CD4-positive, alpha-beta memory T cell (primary cell): ENCODE data around the gene RAB1A. TPM values are rescaled to one million over a fixed set of nuclear protein-coding genes. Genes with fewer than 3 reads are reported as not detected.

Source experiments
- CTCF ChIA-PET: fragments of 350-600 bp; sonication (Branson Sonifier 250); formaldehyde crosslinking; loops from one replicate; lab custom pipeline; 2021; ENCODE audit warnings: inconsistent platforms; ENCODE audit not compliant: partially characterized antibody; lab: Charles Lee
- POLR2A ChIA-PET: fragments of 350-600 bp; sonication (Branson Sonifier 250); formaldehyde crosslinking; loops from one replicate; lab custom pipeline; 2021; ENCODE audit not compliant: partially characterized antibody; lab: Charles Lee
- DNase-seq, 5 donors: peaks; one replicate each; pipeline versions ENCODE4 v3.0.0 to v3.0.0-alpha.2; 2020 to 2022; ENCODE audit warnings: mixed read lengths in 1 of 5
- H3K27ac ChIP-seq: one replicate; pipeline ENCODE4 v1.7.0; 2013; ENCODE audit warnings: low read depth, low read length
- H3K27me3 ChIP-seq: 2 replicates; pipeline ENCODE4 v1.7.0; 2013; ENCODE audit warnings: mild to moderate bottlenecking, low read length, moderate library complexity; ENCODE audit not compliant: insufficient read depth
- H3K36me3 ChIP-seq: 2 replicates; pipeline ENCODE4 v1.7.0; 2013; ENCODE audit warnings: mild to moderate bottlenecking, low read length, moderate library complexity; ENCODE audit not compliant: insufficient read depth
- H3K4me1 ChIP-seq: 2 replicates; pipeline ENCODE4 v1.7.0; 2013; ENCODE audit warnings: mild to moderate bottlenecking, low read length, moderate library complexity; ENCODE audit not compliant: insufficient read depth
- H3K4me3 ChIP-seq, 2 donors: one replicate each; pipeline ENCODE4 v1.7.0; 2013; ENCODE audit warnings: low read length in 2 of 2, mild to moderate bottlenecking in 1 of 2
- H3K9me3 ChIP-seq, 2 donors: one replicate each; pipeline ENCODE4 v1.7.0; 2013; ENCODE audit warnings: low read length in 2 of 2, control low read depth in 1 of 2; ENCODE audit not compliant: control insufficient read depth in 1 of 2
- H3K27ac Mint-ChIP-seq, 7 donors: one replicate each; pipeline ENCODE4 v1.8.0; 2020 to 2021; ENCODE audit warnings: mixed read lengths in 7 of 7, mild to moderate bottlenecking in 6 of 7, inconsistent platforms in 3 of 7, moderate library complexity in 3 of 7
- H3K27me3 Mint-ChIP-seq, 2 donors: one replicate each; pipeline ENCODE4 v1.8.0; 2020 to 2021; ENCODE audit warnings: mixed read lengths in 2 of 2
- H3K36me3 Mint-ChIP-seq, 2 donors: one replicate each; pipeline ENCODE4 v1.8.0; 2020 to 2021; ENCODE audit warnings: mixed read lengths in 2 of 2, inconsistent platforms in 1 of 2, mild to moderate bottlenecking in 1 of 2
- H3K4me1 Mint-ChIP-seq, 4 donors: one replicate each; pipeline ENCODE4 v1.8.0; 2020 to 2021; ENCODE audit warnings: mixed read lengths in 4 of 4, mild to moderate bottlenecking in 1 of 4
- H3K4me3 Mint-ChIP-seq, 8 donors: one replicate each; pipeline ENCODE4 v1.8.0; 2020 to 2021; ENCODE audit warnings: mixed read lengths in 8 of 8, mild to moderate bottlenecking in 7 of 8, moderate library complexity in 6 of 8, inconsistent platforms in 3 of 8
- H3K9me3 Mint-ChIP-seq, 8 donors: one replicate each; pipeline ENCODE4 v1.8.0; 2020 to 2021; ENCODE audit warnings: mixed read lengths in 8 of 8, mild to moderate bottlenecking in 5 of 8, inconsistent platforms in 3 of 8, moderate library complexity in 1 of 8
- intact Hi-C: fragments of 100-400 bp; cut with micrococcal nuclease; formaldehyde crosslinking; loops from one replicate; pipeline ENCODE4 v1.15.1; 2023
- polyA plus RNA-seq, 2 donors: library from polyadenylated mRNA; unstranded; fragments of 300-500 nt; fragmentation: Illumina TruSeq; gene quantifications; one replicate each; pipeline ENCODE4 v1.2.3, GENCODE V29; 2021
- total RNA-seq, 2 experiments: library from RNA; stranded (reverse); gene quantifications; one replicate each; pipeline ENCODE4 v1.2.3, GENCODE V29; 2021

The RAB1A gene
- total and polyA plus RNA-seq, 4 experiments from 2014 or later = 53.2 to 81.6 (median 55.9) TPM

DNA sequence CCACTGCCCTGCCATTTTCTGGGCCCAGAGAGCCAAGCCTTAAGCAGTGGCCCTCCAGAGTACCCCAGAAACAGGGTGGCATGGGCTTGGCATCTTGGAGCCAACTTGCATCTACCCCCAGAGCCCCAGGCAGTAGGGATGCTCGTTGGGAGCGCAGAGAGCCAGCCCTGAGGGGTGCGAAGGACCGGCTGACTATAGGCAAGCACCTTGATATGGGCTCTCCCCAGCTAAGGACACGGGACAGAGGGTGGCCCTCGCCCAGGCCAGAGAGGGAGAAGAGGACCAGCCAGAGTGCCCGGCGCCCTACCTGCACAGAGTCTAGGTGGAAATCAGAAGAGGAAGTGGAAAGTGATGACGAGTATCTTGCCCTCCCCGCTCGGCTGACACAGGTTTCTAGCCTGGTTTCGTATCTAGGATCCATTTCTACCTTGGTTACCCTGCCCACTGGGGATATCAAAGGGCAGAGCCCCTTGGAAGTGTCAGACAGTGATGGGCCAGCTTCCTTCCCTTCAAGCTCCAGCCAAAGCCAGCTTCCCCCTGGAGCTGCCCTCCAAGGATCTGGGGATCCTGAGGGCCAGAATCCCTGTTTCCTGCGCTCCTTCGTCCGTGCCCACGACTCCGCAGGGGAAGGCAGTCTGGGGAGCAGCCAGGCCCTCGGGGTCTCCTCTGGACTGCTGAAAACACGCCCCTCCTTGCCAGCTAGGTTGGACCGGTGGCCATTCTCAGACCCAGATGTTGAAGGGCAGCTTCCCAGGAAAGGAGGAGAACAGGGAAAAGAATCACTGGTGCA is 57.5 kb downstream of the RAB1A start:
- H3K36me3 ChIP-seq = peaks cover 33% of the 10 kb centered on the region
- no peaks in the 10 kb centered on the region for H3K27me3 Mint-ChIP-seq

DNA sequence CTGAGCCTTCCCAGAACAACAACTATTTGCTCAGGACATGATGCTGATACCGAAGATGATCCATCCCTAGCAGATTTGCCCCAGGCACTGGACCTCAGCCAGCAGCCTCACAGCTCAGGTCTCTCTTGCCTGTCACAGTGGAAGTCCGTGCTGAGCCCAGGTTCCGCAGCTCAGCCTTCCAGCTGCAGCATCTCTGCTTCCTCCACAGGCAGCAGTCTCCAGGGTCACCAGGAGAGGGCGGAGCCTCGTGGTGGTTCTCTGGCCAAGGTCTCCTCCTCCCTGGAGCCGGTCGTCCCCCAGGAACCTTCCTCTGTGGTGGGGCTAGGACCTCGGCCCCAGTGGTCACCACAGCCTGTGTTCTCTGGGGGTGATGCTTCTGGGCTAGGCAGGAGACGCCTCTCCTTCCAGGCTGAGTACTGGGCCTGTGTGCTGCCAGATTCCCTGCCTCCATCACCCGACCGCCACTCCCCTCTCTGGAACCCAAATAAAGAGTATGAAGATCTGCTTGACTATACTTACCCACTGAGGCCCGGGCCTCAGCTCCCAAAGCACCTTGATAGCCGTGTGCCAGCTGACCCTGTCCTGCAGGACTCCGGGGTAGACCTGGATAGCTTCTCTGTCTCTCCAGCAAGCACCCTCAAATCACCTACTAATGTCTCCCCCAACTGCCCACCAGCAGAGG is 58.3 kb downstream of the RAB1A start:
- Histone ChIP-seq H3K36me3 (peaks cover 31% of the 10 kb centered on the region), H3K27ac (no peak overlapping the region), H3K4me1 (peaks cover 19% of the 10 kb centered on the region), H3K27me3 (no peaks in the 10 kb centered on the region), H3K9me3 (no peaks in the 10 kb centered on the region), H3K4me3 (no peak overlapping the region)
- Mint-ChIP-seq H3K4me3 (no peak overlapping the region), H3K9me3 (peaks cover 0 to 3% (median 0%) of the 10 kb centered on the region in 8 donors), H3K36me3 (peaks cover 9 to 57% of the 10 kb centered on the region in 2 donors), H3K27me3 (no peaks in the 10 kb centered on the region), H3K4me1 (peaks cover 5 to 31% (median 22%) of the 10 kb centered on the region in 4 donors), H3K27ac (peak overlapping the region in 4 of 7 donors; percentile 21 to 44 (median 38))
- DNase-seq = no peak
- CTCF ChIA-PET = interaction anchor here (11.0 kb wide), 1 partner anchor 16 kb away, joined by 65 read pairs; the partner anchor contains the start of gene CEP68
- POLR2A ChIA-PET = interaction anchor here (1.1 to 1.8 kb wide), 2 partner anchors 9 to 58 kb away, joined by 3 to 7 read pairs; partner anchors contain the start of gene RAB1A
- intact Hi-C loops = no loop called here

More for the DNA sequence above, 57.5 kb downstream of the RAB1A start:
- H3K9me3 Mint-ChIP-seq = peaks cover 0 to 3% (median 0%) of the 10 kb centered on the region in 8 donors
- no peak overlapping the region for H3K27ac ChIP-seq
- DNase-seq = no peak
- intact Hi-C loops = no loop called here
- ChIA-PET POLR2A (interaction anchor here (0.5 to 1.8 kb wide), 3 partner anchors 17 to 57 kb away, joined by 3 to 7 read pairs (median 3); partner anchors contain the start of gene RAB1A), CTCF (interaction anchor here (1.0 to 11.0 kb wide), 5 partner anchors 7 to 154 kb away, joined by 3 to 65 read pairs (median 4); partner anchors contain the start of gene CEP68)
- peaks cover 14% of the 10 kb centered on the region for H3K4me1 ChIP-seq
- no peaks in the 10 kb centered on the region for H3K9me3 ChIP-seq
- peaks cover 9 to 60% of the 10 kb centered on the region in 2 donors for H3K36me3 Mint-ChIP-seq
- H3K27ac Mint-ChIP-seq = peak overlapping the region in 6 of 7 donors; percentile 4 to 81 (median 27)
- H3K4me1 Mint-ChIP-seq = peaks cover 5 to 24% (median 17%) of the 10 kb centered on the region in 4 donors
- no peak overlapping the region for H3K4me3 ChIP-seq
- H3K4me3 Mint-ChIP-seq = no peak overlapping the region
- no peaks in the 10 kb centered on the region for H3K27me3 ChIP-seq

DNA sequence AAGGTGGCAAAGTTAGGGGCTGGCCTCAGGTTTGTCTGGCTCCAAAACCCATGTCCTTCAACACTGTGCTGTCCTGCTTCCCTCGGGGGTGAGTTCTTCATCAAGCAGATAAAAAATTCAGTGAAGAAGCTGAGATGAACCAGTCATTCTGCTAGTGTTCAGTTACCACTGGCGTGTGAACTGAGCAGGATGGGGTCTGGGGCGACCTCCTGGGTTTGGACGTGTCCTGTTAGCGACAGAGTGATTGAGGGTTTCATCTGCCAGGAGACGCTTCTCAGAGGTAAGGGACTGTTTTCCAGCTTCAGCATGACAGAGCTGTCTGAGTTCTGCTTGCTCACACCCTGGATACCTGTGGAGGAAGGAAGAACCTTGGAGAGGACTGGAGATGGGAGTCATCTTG is 59.0 kb downstream of the RAB1A start:
- Histone ChIP-seq H3K9me3 (no peaks in the 10 kb centered on the region), H3K27me3 (no peaks in the 10 kb centered on the region), H3K36me3 (peaks cover 31% of the 10 kb centered on the region), H3K4me3 (no peak overlapping the region), H3K27ac (no peak overlapping the region), H3K4me1 (peaks cover 15% of the 10 kb centered on the region)
- Mint-ChIP-seq H3K27ac (peak overlapping the region in 4 of 7 donors; percentile 17 to 73 (median 40)), H3K4me3 (no peak overlapping the region), H3K27me3 (no peaks in the 10 kb centered on the region), H3K9me3 (peaks cover 0 to 2% (median 0%) of the 10 kb centered on the region in 8 donors), H3K36me3 (peaks cover 9 to 51% of the 10 kb centered on the region in 2 donors), H3K4me1 (peaks cover 5 to 33% (median 21%) of the 10 kb centered on the region in 4 donors)
- ChIA-PET CTCF (interaction anchor here (11.0 kb wide), 1 partner anchor 15 kb away, joined by 65 read pairs; the partner anchor contains the start of gene CEP68), POLR2A (interaction anchor here (1.0 to 1.1 kb wide), 2 partner anchors 8 to 15 kb away, joined by 3 read pairs; partner anchors contain the start of gene CEP68)
- intact Hi-C loops = no loop called here
- DNase-seq = no peak

DNA sequence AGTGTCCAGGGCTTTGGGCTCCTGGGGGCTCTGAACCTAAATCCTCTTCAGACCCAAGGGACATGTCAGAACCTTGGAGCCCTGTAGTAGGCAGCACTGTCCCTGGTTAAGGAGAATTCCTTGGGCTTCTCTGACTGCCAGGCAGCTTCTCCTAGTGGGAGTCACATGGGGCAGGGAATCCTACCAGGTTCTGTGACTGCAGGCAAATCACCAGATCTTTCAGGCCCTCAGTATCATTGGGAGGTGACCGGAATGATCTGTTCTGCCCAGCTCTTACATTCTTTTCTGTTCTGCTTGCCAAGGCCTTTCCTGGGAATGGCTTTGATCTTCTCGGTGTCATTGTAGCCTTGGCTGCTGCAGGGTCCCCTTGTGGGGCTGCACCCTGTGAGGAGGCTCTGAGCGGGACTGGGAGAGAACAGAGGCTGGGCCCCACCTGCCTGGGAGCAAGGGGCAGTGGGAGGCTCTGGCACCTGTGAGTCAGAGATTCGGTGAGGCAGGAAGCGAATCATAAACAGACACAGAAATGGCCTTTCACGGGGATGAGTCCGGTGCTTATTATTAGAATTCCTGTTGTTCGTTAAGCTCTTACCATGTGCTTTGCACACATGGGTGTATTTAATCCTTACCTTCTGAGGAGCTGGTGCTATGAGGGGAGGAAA is 59.6 kb downstream of the RAB1A start:
- Histone ChIP-seq H3K27ac (no peak overlapping the region), H3K4me3 (no peak overlapping the region), H3K9me3 (no peaks in the 10 kb centered on the region), H3K36me3 (peaks cover 31% of the 10 kb centered on the region), H3K4me1 (peaks cover 17% of the 10 kb centered on the region), H3K27me3 (no peaks in the 10 kb centered on the region)
- no peak for DNase-seq
- peak overlapping the region in 6 of 7 donors; percentile 4 to 81 (median 64) for H3K27ac Mint-ChIP-seq
- ChIA-PET CTCF (interaction anchor here (11.0 kb wide), 1 partner anchor 14 kb away, joined by 65 read pairs; the partner anchor contains the start of gene CEP68), POLR2A (interaction anchor here (1.0 to 1.1 kb wide), 2 partner anchors 8 to 14 kb away, joined by 3 read pairs; partner anchors contain the start of gene CEP68)
- no peaks in the 10 kb centered on the region for H3K27me3 Mint-ChIP-seq
- no peak overlapping the region for H3K4me3 Mint-ChIP-seq
- H3K9me3 Mint-ChIP-seq = peaks cover 0 to 2% (median 0%) of the 10 kb centered on the region in 8 donors
- H3K36me3 Mint-ChIP-seq = peaks cover 9 to 47% of the 10 kb centered on the region in 2 donors
- peaks cover 5 to 38% (median 19%) of the 10 kb centered on the region in 4 donors for H3K4me1 Mint-ChIP-seq
- intact Hi-C loops = no loop called here

DNA sequence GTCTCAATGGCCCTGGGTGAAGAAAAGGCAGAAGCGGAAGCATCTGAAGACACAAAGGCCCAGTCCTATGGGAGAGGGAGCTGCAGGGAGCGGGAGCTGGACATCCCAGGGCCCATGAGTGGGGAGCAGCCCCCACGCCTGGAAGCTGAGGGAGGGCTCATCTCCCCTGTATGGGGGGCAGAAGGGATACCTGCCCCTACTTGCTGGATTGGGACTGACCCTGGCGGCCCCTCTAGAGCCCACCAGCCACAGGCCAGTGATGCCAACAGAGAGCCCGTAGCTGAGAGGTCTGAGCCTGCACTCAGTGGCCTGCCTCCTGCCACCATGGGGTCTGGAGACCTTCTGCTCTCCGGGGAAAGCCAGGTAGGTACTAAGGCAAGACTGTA is 60.5 kb downstream of the RAB1A start:
- H3K27ac Mint-ChIP-seq = peak overlapping the region in 5 of 7 donors; percentile 16 to 81 (median 72)
- no peak overlapping the region for H3K4me3 ChIP-seq
- POLR2A ChIA-PET = no interaction called here
- no peak for DNase-seq
- H3K27me3 ChIP-seq = no peaks in the 10 kb centered on the region
- H3K27me3 Mint-ChIP-seq = no peaks in the 10 kb centered on the region
- intact Hi-C loops = no loop called here
- CTCF ChIA-PET = interaction anchor here (11.0 kb wide), 1 partner anchor 13 kb away, joined by 65 read pairs; the partner anchor contains the start of gene CEP68
- peaks cover 10 to 46% (median 27%) of the 10 kb centered on the region in 4 donors for H3K4me1 Mint-ChIP-seq
- H3K4me3 Mint-ChIP-seq = no peak overlapping the region
- H3K36me3 ChIP-seq = peaks cover 31% of the 10 kb centered on the region
- peaks cover 0 to 2% (median 0%) of the 10 kb centered on the region in 8 donors for H3K9me3 Mint-ChIP-seq
- H3K27ac ChIP-seq = no peak overlapping the region
- H3K4me1 ChIP-seq = peaks cover 26% of the 10 kb centered on the region
- H3K36me3 Mint-ChIP-seq = peaks cover 9 to 45% of the 10 kb centered on the region in 2 donors
- no peaks in the 10 kb centered on the region for H3K9me3 ChIP-seq

DNA sequence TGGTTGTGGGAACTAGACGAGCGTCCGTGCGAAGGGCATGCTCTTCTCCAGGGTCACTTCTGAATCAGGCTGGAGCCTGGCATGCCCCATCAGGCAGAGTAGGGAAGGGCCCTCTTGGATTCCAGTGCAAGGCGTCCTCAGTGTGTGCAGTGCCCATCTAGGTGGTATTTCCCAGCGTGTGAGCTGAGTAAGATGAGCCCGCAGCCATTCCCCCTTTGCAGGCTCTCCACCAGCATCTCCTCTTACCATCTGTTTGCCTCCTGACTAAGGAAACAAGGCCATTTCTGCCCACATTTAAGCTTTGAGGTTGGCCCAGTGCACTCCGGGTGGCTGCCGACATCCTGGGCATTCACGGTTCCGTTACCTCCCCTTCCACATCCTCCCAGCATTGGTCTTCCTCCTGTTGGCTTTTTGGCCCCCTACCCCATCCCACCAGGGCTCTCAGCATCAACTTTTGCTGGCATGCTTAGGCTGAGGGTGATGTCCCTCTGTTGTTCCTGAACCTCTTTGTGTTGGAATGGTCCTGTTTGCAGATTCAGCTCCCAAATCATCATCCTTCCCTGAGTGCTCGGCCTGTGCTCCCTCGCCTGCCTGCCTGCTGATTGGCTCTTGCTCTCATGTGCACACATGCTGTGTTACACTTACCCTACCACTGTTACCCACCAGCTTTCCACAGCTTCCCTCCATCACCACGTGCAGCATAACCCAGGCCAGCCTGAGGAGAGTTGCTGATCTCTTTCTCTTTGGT is 61.9 kb downstream of the RAB1A start:
- Mint-ChIP-seq H3K27ac (peak overlapping the region; percentile 41 to 93 (median 77)), H3K9me3 (peaks cover 0 to 2% (median 0%) of the 10 kb centered on the region in 8 donors), H3K4me1 (peaks cover 18 to 54% (median 38%) of the 10 kb centered on the region in 4 donors), H3K36me3 (peaks cover 0 to 32% of the 10 kb centered on the region in 2 donors), H3K27me3 (no peaks in the 10 kb centered on the region), H3K4me3 (peak overlapping the region in 5 of 8 donors; percentile 15 to 57 (median 44))
- peaks cover 31% of the 10 kb centered on the region for H3K4me1 ChIP-seq
- ChIA-PET POLR2A (interaction anchor here (0.6 to 1.8 kb wide), 3 partner anchors 11 to 107 kb away, joined by 3 to 9 read pairs (median 3); no protein-coding TSS in a partner anchor), CTCF (interaction anchor here (0.6 to 11.0 kb wide), 7 partner anchors 12 to 150 kb away, joined by 3 to 65 read pairs (median 4); partner anchors contain the start of gene CEP68)
- no peaks in the 10 kb centered on the region for H3K27me3 ChIP-seq
- no peaks in the 10 kb centered on the region for H3K9me3 ChIP-seq
- intact Hi-C loops = no loop called here
- no peak overlapping the region for H3K27ac ChIP-seq
- peaks cover 31% of the 10 kb centered on the region for H3K36me3 ChIP-seq
- H3K4me3 ChIP-seq = no peak overlapping the region
- DNase-seq = peak in 2 of 5 donors; percentile 12 to 21
